HCT116 (cell line): ENCODE results near the gene SPEM3. TPM values are rescaled to one million over a fixed set of nuclear protein-coding genes. Genes with fewer than 3 reads are reported as not detected.

Source experiments
- ATAC-seq: fragments of 200-7000 bp; cut with Tn5 transposase; 2 replicates; pipeline ENCODE4 v1.9.1; 2020; ENCODE audit warnings: mild to moderate bottlenecking, moderate library complexity
- BruUV-seq: library from RNA; stranded (reverse); fragments of 400-500 nt; replicated peaks from 2 replicates; lab custom pipeline; 2021; lab: Mats Ljungman, UMichigan
- CTCF ChIA-PET: fragments of 300-600 bp; sonication (Branson Sonifier 250); formaldehyde crosslinking; loops from one replicate; lab custom pipeline; 2021; ENCODE audit warnings: antibody characterized with exemption; lab: Charles Lee
- POLR2A ChIA-PET: fragments of 300-600, 350-600 bp; sonication (Branson Sonifier 250); formaldehyde crosslinking; loops from one replicate; lab custom pipeline; 2021; ENCODE audit warnings: antibody characterized with exemption; lab: Charles Lee
- RAD21 ChIA-PET, 2 experiments: fragments of 300-600 bp; sonication (Branson Sonifier 250); formaldehyde crosslinking; loops; one replicate each; lab custom pipeline; 2023; ENCODE audit warnings: low total read pairs in 2 of 2; ENCODE audit not compliant: uncharacterized antibody in 2 of 2, unreplicated experiment in 2 of 2, low non-redundant PET in 1 of 2; lab: Charles Lee
- DNase-seq: peaks from one replicate; pipeline ENCODE4 v3.0.0-alpha.2; 2010; ENCODE audit warnings: low read depth, low spot score
- H2AFZ ChIP-seq: fragments of 200-600 bp; shearing (Covaris generic), sonication (generic); 2 replicates; pipeline ENCODE4 v1.6.1; 2017; ENCODE audit warnings: low read depth, mixed run types, mixed read lengths, antibody characterized with exemption, low read length; ENCODE audit not compliant: poor library complexity, severe bottlenecking
- H3K27ac ChIP-seq: 2 replicates; pipeline ENCODE4 v1.5.1; 2012; ENCODE audit warnings: low read depth, low read length
- H3K27me3 ChIP-seq: fragments of 200-600 bp; sonication (generic); 2 replicates; pipeline ENCODE4 v1.6.1; 2016; ENCODE audit warnings: mixed run types, low read length, mixed read lengths; ENCODE audit not compliant: insufficient read depth
- H3K36me3 ChIP-seq, 2 experiments: fragments of 200-500 bp in 1 of 2; fragments of 200-600 bp in 1 of 2; sonication (Bioruptor generic) in 1 of 2; sonication (generic) in 1 of 2; 2 replicates each; pipeline versions ENCODE4 v1.5.1 to v1.6.1; 2014 to 2016; ENCODE audit warnings: low read length in 2 of 2, inconsistent platforms in 1 of 2, mixed read lengths in 1 of 2, mixed run types in 1 of 2; ENCODE audit not compliant: insufficient read depth in 2 of 2, control insufficient read depth in 1 of 2
- H3K4me1 ChIP-seq, 2 experiments: fragments of 200-600 bp in 1 of 2; sonication (generic) in 1 of 2; 2 replicates each; pipeline versions ENCODE4 v1.5.1 to v1.6.1; 2012 to 2017; ENCODE audit warnings: low read length in 2 of 2, inconsistent platforms in 1 of 2, mild to moderate bottlenecking in 1 of 2, mixed read lengths in 1 of 2, mixed run types in 1 of 2, moderate library complexity in 1 of 2; ENCODE audit not compliant: insufficient read depth in 2 of 2, control insufficient read depth in 1 of 2
- H3K4me2 ChIP-seq: fragments of 200-600 bp; sonication (generic); 2 replicates; pipeline ENCODE4 v1.6.1; 2017; ENCODE audit warnings: mixed run types, low read length, mixed read lengths
- H3K4me3 ChIP-seq, 2 experiments: fragments of 200-600 bp in 1 of 2; sonication (generic) in 1 of 2; replicated peaks in 1 of 2; 2 replicates each; pipeline ENCODE4 v1.5.1; 2011 to 2016; ENCODE audit warnings: low read length in 2 of 2, control low read depth in 1 of 2, low read depth in 1 of 2, mild to moderate bottlenecking in 1 of 2, mixed read lengths in 1 of 2, mixed run types in 1 of 2
- H3K79me2 ChIP-seq: fragments of 200-600 bp; sonication (generic); 2 replicates; pipeline ENCODE4 v1.6.1; 2017; ENCODE audit warnings: mild to moderate bottlenecking, mixed run types, low read length, moderate library complexity, mixed read lengths; ENCODE audit not compliant: insufficient read depth
- H3K9ac ChIP-seq: fragments of 200-600 bp; sonication (generic); 2 replicates; pipeline ENCODE4 v1.6.1; 2016; ENCODE audit warnings: low read length, mixed read lengths
- H3K9me2 ChIP-seq: fragments of 200-600 bp; sonication (generic), shearing (Covaris generic); 2 replicates; pipeline ENCODE4 v1.6.1; 2017; ENCODE audit warnings: mixed run types, mild to moderate bottlenecking, moderate library complexity; ENCODE audit not compliant: insufficient read depth
- H3K9me3 ChIP-seq, 2 experiments: fragments of 200-500 bp in 1 of 2; fragments of 200-600 bp in 1 of 2; sonication (Bioruptor generic) in 1 of 2; sonication (generic) in 1 of 2; 2 replicates each; pipeline ENCODE4 v1.6.1; 2014 to 2017; ENCODE audit warnings: low read length in 2 of 2, mixed read lengths in 2 of 2, inconsistent platforms in 1 of 2, low read depth in 1 of 2, mild to moderate bottlenecking in 1 of 2, mixed run types in 1 of 2, moderate library complexity in 1 of 2; ENCODE audit not compliant: control insufficient read depth in 1 of 2, insufficient read depth in 1 of 2
- H4K20me1 ChIP-seq: fragments of 200-600 bp; sonication (generic), shearing (Covaris generic); 2 replicates; pipeline ENCODE4 v1.6.1; 2017; ENCODE audit warnings: mixed run types, mild to moderate bottlenecking, moderate library complexity; ENCODE audit not compliant: insufficient read depth
- CBX3 ChIP-seq: IDR thresholded peaks from 2 replicates; pipeline ENCODE4 v1.6.1; 2012; ENCODE audit warnings: low read depth
- ELF1 ChIP-seq: IDR thresholded peaks from 2 replicates; pipeline ENCODE4 v1.6.1; 2012; ENCODE audit warnings: low read depth, borderline replicate concordance
- EZH2 ChIP-seq: fragments of 200-600 bp; sonication (generic); IDR thresholded peaks from 2 replicates; pipeline ENCODE4 v1.6.1; 2017; ENCODE audit warnings: antibody characterized with exemption, mixed run types
- EZH2phosphoT487 ChIP-seq: fragments of 200-600 bp; IDR thresholded peaks from 2 replicates; pipeline ENCODE4 v1.6.1; 2018; ENCODE audit warnings: antibody characterized with exemption, borderline replicate concordance
- JUND ChIP-seq: IDR thresholded peaks from 2 replicates; pipeline ENCODE4 v1.6.1; 2012
- POLR2A ChIP-seq: IDR thresholded peaks from 2 replicates; pipeline ENCODE4 v1.7.0; 2011; ENCODE audit warnings: borderline replicate concordance; ENCODE audit not compliant: insufficient read depth, insufficient read length; ENCODE audit errors: extremely low read depth
- SIN3A ChIP-seq: IDR thresholded peaks from 2 replicates; pipeline ENCODE4 v1.6.1; 2012; ENCODE audit warnings: low read depth
- SRF ChIP-seq: IDR thresholded peaks from 2 replicates; pipeline ENCODE4 v1.6.1; 2012; ENCODE audit warnings: low read depth
- TCF7L2 ChIP-seq: IDR thresholded peaks from 2 replicates; pipeline ENCODE4 v1.7.0; 2011; ENCODE audit warnings: borderline replicate concordance, inconsistent platforms; ENCODE audit not compliant: insufficient read depth, insufficient read length; ENCODE audit errors: extremely low read depth
- YY1 ChIP-seq: IDR thresholded peaks from 2 replicates; pipeline ENCODE4 v1.6.1; 2011; ENCODE audit warnings: low read length, low read depth, moderate library complexity, mild to moderate bottlenecking; ENCODE audit not compliant: insufficient replicate concordance; ENCODE audit errors: extremely low read depth
- ZNF274 ChIP-seq: fragments of 200-500 bp; sonication (Bioruptor generic); IDR thresholded peaks from 2 replicates; pipeline ENCODE4 v1.6.1; 2014; ENCODE audit warnings: mild to moderate bottlenecking, low read depth, low read length, inconsistent platforms
- intact Hi-C: fragments of 100-400 bp; cut with micrococcal nuclease; formaldehyde crosslinking; loops from 2 replicates; pipeline ENCODE4 v1.10.0; 2022
- total RNA-seq: library from RNA; stranded (reverse); gene quantifications from one replicate; pipeline ENCODE4 v1.2.1, GENCODE V29; 2021; ENCODE audit not compliant: unreplicated experiment

Gene SPEM3
- total RNA-seq, 1 experiment from 2014 or later: not detected

DNA sequence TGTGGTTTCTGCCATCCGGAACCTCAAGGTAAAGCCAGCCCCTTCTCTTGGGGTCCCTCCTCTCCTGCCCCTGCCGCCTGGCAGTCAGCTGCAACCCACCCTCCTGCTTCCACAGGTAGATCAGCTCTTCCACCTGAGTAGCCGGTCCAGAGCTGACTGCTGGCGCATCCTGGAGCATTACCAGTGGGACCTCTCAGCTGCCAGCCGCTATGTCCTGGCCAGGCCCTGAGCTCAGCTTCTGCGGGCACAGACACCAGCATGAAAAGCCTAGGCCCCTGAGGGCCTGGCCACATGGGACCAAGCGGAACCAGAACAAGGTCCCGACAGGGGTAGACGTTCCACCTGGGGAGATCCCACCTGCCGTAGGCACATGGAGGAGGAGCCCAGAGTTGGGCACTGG lies 39.8 kb upstream of the SPEM3 start:
- no peaks in the 10 kb centered on the region for H3K9me2 ChIP-seq
- no peak overlapping the region for H2AFZ ChIP-seq
- CTCF ChIA-PET: no interaction called here
- peaks cover 3 to 9% of the 10 kb centered on the region in 2 experiments; a peak in 2 of 4 replicates for H3K4me1 ChIP-seq
- POLR2A ChIA-PET: interaction anchor here (1.2 kb wide), 1 partner anchor 12 kb away, joined by 3 read pairs; no protein-coding TSS in a partner anchor
- H3K27ac ChIP-seq: no peak overlapping the region
- no peaks in the 10 kb centered on the region for H3K27me3 ChIP-seq
- H3K9ac ChIP-seq: no peak overlapping the region
- RAD21 ChIA-PET: no interaction called here
- H3K9me3 ChIP-seq: no peaks in the 10 kb centered on the region
- no peak for ATAC-seq
- no peak overlapping the region for H3K4me3 ChIP-seq
- H3K79me2 ChIP-seq: 0 out of 2 replicates have a peak, but pooled peaks cover 7% of the 10 kb centered on the region
- TF ChIP-seq SIN3A: no peak
- TF ChIP-seq EZH2phosphoT487: no peak
- TF ChIP-seq JUND: no peak
- TF ChIP-seq EZH2: no peak
- TF ChIP-seq POLR2A: no peak
- no peak for TF ChIP-seq CBX3
- TF ChIP-seq SRF: no peak
- no peak for TF ChIP-seq TCF7L2
- TF ChIP-seq YY1: no peak
- TF ChIP-seq ZNF274: no peak
- TF ChIP-seq ELF1: no peak
- TF ChIP-seq, all 23 proteins: peak for 0
- intact Hi-C loops: no loop called here
- no peak overlapping the region for H3K4me2 ChIP-seq
- no peak for DNase-seq
- no peaks in the 10 kb centered on the region for H4K20me1 ChIP-seq
- BruUV-seq: no TSS peak
- H3K36me3 ChIP-seq: peaks cover 10 to 20% of the 10 kb centered on the region in 2 experiments; a peak in 3 of 4 replicates
